NCI-H2081 (cell line): ENCODE data around the gene HIGD1B.
"Not testable (repeated sequence)": the region's sequence is repeated elsewhere in the genome, so short reads cannot be mapped to it uniquely, and the experiment has no call there.

Source experiments
- DNase-seq, 2 experiments: peaks; one replicate each; lab custom pipeline; 2025; lab: John Stamatoyannopoulos, UW

HIGD1B gene

DNA sequence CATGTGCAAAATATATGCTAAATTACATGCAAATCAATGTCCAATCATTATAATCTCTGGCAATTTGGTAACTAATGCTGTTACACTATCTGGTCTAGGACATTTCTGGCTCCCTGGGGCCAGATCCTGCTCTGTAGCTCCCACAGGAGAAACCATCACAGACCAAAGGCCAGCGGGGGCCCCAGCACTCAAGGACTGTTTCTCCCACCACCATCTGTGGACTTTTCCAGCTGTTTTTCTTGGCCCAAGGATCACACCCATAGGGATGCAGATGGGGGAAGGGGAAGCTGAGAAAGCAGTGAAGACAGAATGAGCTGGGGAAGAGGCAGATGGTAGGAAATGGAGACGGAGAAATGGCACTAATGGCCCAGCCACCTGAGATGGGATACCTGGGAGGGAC, at the start of gene HIGD1B:
Gene HIGD1B (plus strand): TSS at position 298 of the 400 bp plus-strand sequence. CDS start 270 bp downstream, outside the sequence.
- DNase-seq = no peak

DNA sequence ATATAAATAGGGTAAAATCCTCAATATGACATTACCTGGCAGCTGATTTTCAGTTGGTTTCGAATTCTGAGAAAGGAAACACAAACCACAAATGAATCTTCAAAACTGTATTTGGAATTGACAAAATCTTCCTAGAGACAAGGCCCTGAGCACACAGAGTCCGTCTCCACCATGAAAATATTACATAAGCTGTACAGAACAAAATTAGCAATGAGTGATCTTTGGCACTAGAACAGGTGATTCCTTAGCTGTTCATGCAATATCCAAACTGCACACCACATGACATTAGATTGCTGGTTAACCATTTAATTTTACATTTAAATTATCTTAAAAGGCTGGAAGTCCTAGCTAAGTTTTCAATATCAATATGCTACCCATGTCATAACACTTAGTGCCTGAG, 49.3 kb upstream of the HIGD1B start:
- DNase-seq = no peak

DNA sequence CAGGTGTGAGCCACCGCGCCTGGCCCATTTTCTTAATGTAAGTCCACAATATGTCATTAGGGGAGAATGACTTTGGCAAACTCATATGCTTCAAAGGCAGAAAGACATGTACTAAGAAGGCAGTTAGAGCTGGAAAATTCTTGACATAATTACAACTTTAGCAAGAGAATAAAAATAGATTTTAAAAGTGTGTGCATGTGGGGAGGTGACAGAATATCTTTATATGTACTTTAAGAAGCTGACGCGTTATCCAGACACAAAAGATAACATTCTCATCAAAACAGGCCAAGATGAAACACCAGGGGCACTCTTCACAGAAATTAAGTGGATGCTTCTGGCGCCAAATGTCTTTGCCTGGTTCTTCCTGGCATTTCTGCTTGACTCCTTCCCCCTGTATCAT, 45.8 kb upstream of the HIGD1B start:
- DNase-seq = no peak

DNA sequence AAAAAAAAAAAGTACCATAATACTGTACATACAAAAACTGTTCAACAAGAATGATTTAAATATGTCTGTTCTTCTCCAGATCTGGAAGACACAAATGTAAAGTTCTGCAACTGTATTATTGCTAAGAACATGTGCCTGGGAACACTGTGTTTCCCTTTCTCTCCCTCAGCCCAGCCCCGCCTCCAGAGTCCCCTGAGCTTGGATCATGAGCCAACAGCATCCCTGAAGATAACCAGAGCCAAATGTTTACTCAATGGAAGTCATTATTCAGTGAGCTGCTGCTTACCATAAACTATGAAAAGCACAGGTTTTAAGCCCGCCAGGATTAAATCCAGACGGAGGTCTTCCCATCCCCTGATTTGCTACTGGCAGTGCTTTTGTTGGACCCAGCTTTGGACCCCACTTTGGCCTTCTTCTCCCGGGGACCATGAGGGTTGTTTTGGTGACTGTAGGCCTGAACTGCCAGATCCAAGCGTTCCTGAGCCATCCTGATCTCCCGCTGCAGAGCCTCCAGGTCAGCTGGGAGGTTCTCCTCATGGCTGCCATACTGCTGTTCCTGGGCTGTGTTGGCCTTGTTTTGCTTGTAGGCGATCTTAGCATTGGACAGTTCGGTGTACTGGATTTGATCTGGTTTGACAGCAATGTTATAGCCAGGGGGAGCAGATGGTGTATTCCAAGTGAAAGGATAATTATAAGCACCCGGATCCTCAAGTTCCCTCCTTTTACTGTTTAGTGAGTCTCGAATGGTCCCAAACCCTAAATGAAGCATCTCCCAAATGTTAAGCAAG, 43.2 kb upstream of the HIGD1B start:
- DNase-seq = no peak

DNA sequence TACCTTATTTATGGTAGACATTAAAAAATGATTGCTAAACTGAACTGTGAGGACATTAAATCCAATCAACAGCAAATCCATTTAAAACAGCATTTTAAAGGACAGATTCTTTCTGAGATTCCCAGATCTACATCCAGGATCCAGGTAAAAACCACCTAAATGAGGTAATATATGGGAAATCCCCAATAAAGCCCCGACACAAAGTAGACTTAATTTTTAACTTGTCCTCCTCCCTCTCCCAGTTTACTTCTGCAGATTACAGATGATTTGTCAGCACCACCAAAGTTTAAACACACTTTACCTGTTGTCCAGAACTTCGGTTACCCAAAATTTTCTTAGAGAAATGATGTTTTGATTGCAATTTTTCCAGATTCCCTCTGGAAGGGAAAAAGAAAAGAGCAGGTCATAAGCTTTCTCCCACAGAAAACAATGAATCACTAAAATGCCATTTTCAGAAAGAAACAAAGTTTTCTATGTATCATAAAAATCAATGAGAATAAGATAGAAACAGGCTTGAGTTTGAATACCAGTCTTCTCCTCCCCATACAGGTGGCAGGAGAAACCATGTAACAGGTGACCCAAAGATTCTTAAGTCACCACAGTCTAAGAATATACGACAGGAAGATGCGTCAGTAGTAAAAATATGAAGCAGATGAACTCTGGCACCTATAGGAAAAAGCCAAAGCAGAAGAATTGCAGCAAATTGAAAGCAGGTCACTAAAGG, 40.4 kb upstream of the HIGD1B start:
- DNase-seq = no peak

DNA sequence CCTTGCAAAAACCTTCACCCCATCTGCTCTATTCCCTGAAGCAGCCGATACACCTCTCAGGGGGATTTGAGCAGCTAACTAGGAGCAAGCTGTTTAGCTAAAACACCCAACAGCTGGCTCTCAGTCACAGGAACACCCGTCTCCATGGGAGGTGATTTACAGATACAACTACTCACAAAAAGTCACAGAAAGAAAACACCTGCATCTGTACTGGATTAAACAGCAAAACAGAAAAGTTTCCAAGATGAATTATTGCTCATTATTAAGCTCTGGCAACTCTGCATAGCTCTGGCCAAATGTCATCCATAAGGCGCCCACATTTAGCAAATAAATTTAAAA, 39.9 kb upstream of the HIGD1B start:
- no peak for DNase-seq

DNA sequence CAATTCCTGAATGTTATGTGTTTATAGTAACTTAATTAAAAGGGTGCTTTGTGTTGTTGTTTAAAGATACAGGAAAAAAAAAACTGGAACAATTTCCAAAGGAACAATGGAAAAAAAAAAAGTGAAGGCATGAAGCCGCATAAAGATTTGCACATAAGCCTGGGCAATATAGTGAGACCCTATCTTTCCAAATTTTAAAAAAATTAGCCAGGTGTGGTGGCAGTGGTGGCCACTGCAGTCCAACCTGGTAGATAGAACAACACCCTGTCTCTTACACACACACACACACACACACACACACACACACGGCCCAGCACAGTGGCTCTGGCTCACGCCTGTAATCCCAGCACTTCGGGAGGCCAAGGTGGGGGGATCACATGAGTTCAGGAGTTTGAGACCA, 39.5 kb upstream of the HIGD1B start:
- DNase-seq = no peak

DNA sequence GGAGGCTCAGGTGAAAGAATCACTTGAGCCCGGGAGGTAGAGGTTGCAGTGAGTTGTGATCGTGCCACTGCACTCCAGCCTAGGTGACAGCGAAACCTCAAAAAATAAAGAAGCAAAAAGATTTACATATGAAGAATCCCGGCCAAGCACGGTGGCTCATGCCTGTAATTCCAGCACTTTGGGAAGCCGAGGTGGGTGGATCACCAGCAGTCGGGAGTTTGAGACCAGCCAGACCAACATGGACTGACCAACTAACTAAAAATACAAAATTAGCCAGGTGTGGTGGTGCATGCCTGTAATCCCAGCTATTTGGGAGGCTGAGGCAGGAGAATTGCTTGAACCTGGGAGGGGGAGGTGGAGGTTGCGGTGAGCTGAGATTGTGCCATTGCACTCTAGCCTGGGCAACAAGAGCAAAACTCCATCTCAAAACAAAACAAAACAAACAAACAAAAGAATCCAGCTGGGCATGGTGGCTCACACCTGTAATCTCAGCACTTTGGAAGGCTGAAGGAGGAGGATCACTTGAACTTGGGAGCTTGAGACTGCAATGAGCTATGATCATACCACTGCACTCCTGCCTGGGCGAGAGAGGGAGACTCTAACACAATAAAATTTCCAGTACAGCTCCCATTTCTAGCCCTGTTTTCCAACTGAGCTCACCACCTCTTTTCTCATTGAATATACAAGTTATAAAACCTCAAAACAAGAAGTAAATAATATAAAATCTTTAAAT, 38.9 kb upstream of the HIGD1B start:
- DNase-seq = not testable (repeated sequence)

DNA sequence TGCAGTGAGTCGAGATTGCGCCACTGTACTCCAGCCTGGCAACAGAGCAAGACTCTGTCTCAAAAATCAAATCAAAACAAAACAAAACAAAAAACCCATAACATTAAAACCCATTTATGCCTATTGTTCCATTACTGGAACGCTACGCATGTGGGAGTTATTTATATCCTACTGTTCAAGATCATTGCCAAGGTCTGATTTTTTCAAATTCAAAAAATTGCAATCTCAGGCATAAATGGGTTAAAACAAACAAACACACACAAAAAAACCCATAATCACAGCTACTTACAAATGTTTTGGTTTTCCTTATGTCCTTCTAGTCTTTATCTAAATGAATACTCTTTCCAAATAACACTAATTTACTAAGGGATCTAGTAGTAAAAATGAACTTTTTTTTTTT, 35.4 kb upstream of the HIGD1B start:
- no peak for DNase-seq

DNA sequence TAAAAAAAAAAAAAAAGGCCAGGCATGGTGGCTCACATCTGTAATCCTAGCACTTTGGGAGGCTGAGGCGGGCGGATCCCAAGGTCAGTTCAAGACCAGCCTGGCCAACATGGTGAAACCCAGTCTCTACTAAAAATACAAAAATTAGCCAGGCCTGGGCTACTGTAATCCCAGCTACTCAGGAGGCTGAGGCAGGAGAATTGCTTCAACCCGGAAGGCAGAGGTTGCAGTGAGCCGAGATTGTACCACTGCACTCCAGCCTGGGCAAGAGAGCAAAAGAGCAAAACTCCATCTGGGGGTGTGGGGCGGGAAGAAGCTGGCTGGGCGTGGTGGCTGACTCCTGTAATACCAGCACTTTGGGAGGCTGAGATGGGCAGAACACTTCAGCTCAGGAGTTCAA, 29.2 kb upstream of the HIGD1B start:
- not testable (repeated sequence) for DNase-seq

DNA sequence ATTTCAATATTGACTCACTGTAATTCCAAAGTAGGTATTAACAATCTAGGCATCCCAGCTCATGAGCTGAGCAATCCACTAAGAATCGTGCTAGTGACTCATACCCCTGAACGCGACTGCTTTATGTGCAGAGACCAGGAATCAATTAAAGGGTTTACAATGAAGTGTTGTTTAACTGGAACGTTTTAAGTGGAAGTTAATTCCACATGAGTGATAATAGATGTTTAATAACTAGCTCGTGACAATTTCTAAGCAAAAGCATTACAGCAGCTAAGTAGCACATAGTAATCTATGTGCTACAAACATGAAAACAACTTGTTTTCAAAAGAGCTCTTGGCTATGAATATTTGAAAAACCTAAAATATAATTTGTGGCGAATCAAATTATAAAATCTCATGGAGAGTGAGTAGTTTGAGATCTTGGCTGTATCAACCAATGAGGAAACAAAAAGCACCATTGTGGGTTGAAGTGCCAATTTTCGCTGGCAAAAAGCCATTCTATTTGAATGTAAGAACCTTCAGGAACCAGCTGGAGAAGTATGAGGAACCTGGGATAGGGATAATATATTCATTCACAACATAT, 27.0 kb upstream of the HIGD1B start:
- DNase-seq = peak; percentile 77 to 94

DNA sequence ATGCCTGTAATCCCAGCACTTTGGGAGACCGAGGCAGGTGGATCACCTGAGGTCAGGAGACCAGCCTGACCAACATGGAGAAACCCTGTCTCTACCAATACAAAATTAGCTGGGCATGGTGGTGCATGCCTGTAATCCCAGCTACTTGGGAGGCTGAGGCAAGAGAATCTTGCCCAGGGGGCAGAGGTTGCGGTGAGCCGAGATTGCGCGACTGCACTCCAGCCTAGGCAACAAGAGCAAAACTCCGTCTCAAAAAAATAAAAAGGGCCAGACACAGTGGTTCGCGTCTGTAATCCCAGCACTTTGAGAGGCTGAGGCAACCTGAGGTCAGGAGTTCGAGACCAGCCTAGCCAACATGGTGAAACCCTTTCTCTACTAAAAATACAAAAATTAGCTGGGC, 22.4 kb upstream of the HIGD1B start:
- DNase-seq = not testable (repeated sequence)

DNA sequence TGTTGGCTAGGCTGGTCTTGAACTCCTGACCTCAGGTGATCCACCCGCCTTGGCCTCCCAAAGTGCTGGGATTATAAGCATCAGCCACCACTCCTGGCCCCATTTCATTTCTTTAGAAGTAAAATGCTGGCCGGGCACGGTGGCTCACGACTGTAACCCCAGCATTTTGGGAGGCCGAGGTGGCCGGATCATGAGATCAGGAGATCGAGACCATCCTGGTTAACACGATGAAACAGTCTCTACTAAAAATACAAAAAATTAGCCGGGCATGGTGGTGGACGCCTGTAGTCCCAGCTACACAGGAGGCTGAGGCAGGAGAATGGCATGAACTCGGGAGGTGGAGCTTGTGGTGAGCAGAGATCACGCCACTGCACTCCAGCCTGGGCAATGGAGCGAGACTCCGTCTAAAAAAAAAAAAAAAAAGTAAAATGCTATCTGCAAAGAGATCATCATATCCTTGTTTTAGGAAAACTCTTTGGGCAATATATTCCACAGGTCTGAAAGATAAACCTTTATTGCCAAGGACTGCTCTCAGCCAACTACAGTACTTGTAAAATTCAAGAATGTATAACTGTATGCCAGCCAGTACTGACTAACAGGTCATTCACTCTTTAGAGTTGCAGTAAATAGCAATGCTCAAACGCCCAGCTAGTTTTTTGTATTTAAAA, 21.4 kb upstream of the HIGD1B start:
- DNase-seq = no peak

DNA sequence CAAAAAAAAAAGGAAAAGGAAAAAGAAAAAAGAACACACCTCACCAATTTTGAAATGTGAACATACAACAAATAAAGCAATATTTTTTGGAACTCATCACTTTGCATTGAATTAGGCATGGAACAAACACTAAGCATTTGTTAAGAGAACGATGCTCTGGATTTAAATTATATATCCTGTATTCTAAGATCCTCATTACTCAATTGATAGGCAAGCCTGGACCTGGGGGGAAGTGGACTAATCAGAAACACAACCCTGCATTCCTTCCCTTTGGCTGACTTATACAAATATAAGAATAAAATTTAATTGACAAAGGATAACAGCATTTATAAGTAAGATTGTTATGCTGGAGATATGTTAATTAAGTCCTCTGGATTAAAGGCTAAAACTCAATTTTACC, 19.8 kb upstream of the HIGD1B start:
- DNase-seq = no peak

DNA sequence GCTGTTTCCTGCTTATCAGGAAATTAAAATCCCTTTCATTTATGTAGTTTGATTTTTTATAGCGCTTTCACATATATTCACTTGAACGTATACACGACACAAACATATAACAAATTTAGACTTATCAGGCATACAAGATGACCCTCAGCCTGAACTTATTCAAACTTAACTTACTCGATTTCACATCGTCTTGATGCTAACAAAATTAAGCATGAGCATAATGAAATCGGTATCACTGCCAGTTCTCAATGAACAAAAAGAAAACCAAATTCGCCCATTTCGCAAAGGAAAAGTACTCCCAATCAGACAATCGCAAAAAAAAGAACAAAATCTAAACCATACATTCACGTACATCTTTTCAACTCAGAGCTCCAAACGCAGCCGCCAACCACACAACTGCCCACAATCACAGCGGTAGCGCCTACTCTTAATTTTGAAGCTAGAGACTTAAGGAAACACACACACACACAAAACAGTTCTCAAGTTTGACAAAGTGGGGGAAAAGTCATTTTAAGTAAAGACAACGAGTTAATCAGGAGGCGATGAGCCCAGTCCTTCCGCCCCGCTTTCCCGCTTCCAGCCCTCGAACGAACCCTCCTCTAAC, 18.7 kb upstream of the HIGD1B start:
- peak in 1 of 2 experiments; percentile 48 for DNase-seq

DNA sequence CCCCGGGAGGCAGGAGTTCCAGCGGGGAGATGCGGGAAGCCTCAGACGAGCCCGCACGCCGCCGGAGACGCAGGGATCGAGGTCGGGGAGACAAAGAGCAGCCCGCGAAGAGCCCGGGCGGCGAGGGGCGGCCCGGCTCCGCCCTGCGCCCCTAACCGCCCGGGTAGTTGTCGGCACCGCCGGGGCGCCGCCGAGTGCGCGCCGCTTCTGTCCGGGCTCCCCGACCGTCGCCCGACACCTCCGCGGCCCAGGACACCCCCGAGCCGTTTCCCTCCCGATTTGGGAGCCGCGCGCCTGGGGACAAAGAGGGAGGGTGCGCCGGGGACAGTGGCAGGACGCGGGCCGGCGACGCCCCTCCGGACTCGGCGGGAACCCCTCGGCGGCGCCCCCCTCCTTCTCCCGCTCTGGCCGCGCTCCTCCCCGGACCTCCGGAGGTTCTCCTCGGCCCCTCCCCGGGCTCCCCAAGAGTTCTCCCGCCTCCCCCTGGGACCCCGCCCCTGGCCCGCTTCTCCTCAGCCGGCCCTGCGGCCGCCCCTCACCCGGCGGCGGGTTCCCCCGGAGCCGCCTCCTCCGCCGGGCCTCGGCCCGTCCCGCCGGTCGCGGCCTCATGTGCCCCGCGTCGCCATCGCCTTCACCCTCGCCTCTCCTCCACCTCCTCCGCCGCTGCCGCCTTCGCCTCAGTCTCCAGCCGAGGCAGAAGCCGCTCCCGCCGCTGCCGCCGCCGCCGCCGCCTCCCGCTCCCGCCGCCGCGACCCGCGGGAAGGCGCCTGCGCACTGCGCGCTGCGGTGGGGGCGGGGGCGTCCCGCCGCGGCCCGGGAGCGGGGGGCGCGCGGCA, 17.9 kb upstream of the HIGD1B start, which contains the start of gene GJC1:
Gene GJC1 (minus strand): TSS at position 765 of the 836 bp plus-strand sequence. CDS start 24,470 bp downstream, outside the sequence.
- DNase-seq = peak in 1 of 2 experiments; percentile 7

DNA sequence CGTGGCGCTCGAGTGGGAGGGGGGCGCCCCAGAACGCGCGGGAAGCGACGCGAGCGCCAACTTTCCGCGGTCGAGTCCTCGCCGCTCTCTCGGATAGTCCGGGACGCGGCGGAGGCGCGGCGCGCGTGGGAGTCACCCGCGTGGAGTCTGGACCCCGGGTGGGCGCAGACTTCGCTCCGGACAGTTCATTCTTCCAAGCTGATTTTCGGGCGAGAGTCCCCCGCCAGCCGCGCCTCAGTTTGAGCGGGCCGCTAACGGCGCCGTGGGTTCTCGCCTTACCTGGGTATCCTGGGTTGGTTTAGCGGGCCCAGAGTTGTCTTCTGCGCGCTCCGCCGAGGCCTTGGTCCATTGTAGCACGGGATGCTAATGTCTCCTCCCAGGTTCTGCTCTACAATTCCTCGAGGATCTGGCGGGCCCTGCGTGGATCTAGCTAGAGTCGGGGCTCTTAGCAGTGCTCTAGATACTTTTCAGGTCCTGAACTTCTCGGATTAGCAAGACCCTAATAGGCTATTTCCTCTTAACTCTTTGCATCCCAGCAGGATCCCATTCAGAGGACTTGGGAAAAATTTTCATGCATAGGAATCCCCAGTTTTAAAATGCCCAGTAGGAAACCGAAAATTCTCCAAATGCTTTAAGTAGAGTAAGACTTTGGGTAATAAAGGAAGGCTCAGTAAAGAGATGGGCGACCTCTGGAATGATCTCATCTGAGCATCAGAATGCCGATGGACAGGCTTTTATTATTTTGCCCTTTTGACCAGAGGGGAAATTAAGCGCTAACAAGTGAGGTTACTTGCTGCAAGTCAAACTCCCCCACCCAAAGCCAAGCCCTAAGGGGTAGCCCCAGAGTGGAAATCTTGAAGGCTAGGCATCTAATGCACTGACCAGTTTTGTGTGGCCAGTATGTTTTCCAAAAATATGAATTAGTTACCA, 17.1 kb upstream of the HIGD1B start:
- no peak for DNase-seq

DNA sequence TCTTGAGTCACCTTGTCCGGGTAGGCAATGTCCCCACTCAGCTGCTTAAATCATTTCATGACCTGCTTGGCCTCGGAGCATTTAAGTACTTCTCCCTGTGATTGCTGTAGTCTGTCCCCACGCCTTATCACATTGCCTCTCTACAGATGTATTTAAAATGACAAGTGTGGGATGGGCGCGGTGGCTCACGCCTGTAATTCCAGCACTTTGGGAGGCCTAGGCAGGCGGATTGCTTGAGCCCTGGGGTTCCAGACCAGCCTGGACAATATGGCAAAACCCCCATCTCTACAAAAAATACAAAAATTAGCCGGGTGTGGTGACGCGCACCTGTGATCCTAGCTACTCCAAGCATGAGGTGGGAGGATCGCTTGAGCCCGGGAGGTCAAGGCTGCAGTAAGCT, 16.3 kb upstream of the HIGD1B start:
- DNase-seq = no peak

DNA sequence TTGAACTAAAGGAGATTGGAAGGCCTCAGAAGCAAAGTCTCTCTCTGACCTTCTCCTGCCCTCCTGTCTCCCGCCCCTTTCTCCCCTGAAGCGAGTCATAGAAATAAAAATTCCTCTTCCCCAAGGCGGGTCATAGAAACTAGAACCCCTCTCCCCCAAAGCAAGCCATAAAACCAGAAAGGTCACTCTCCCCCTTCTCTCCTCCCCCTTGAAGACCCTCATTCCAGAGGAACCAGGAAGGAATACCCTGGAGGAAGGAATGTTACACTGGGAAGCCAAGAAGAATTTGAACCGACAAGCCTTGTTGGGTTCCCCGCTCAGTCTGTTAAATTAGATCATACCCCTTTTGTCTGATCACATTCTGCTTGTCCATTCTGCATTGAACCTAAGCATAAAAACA, 14.9 kb upstream of the HIGD1B start:
- no peak for DNase-seq
